Measurements from ENCODE around the gene UROS. TPM values are rescaled to one million over a fixed set of nuclear protein-coding genes. Genes with fewer than 3 reads are reported as not detected.

The UROS gene
- total and polyA plus RNA-seq, 10 of the 15 experiments (the other 5 are each of a cell fraction or from before 2014, with no cell fraction given): 4.3 to 112 (median 64.5) TPM

DNA sequence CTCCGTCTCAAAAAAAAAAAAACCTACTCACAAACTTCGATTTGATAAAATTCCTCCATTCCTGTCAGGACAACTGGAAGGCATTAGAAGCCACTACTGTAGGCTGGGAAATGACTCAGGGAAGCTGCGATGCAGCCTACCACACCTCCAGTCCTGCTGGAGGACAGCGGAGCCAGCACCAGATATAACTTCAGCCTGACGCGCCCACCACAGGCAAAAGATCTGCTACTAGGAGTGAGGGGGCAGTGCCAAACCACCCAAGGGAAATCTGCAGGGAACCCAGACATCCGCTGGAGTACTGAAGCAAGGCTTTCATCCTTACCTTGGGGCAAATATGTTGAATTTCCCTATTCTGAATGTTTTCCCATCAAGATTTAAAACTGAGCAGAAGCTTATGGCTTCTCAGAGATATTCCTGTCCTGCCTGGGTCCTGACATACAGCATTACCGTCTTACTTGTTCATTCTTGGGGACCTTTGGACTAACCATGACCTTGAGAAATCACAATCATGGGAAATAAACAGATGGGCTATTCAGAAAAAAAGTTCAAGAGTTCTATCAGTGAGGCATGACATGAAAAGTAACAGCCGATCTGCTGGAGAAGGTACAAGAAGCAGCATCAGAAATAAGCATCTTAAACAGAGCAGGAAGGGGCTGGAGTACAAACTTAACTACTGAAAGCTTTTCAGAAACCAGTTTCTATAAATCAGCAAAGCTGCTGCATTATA lies 20.7 kb upstream of the UROS start:
- in situ Hi-C loops (cut with MboI) (no loop called here), intact Hi-C loops (cut with micrococcal nuclease; ENCODE audit: unreplicated experiment) (no loop called here)
- SMC1A ChIA-PET (ENCODE audit: uncharacterized antibody, unreplicated experiment): interaction anchor here (1.0 kb wide), 2 partner anchors 13 to 16 kb away, joined by 3 to 4 read pairs; no protein-coding TSS in a partner anchor
- no peak for TF ChIP-seq PAX5 (IDR thresholded peaks at IDR 0.05; ENCODE audit: borderline replicate concordance, low read depth, low read length)
- TF ChIP-seq, protein P1, sequence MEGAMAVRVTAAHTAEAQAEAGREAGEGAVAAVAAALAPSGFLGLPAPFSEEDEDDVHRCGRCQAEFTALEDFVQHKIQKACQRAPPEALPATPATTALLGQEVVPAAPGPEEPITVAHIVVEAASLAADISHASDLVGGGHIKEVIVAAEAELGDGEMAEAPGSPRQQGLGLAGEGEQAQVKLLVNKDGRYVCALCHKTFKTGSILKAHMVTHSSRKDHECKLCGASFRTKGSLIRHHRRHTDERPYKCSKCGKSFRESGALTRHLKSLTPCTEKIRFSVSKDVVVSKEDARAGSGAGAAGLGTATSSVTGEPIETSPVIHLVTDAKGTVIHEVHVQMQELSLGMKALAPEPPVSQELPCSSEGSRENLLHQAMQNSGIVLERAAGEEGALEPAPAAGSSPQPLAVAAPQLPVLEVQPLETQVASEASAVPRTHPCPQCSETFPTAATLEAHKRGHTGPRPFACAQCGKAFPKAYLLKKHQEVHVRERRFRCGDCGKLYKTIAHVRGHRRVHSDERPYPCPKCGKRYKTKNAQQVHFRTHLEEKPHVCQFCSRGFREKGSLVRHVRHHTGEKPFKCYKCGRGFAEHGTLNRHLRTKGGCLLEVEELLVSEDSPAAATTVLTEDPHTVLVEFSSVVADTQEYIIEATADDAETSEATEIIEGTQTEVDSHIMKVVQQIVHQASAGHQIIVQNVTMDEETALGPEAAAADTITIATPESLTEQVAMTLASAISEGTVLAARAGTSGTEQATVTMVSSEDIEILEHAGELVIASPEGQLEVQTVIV (IDR thresholded peaks at IDR 0.05; ENCODE audit: borderline replicate concordance, partially characterized antibody): no peak
- POLR2A ChIA-PET: interaction anchor here (1.1 kb wide), 1 partner anchor 20 kb away, joined by 3 read pairs; the partner anchor contains the start of genes BCCIP and UROS
- WGBS (ENCODE audit: insufficient coverage, insufficient replicate concordance, low lambda C conversion rate, missing lambda C conversion rate): 92% methylated on average over 9 of the region's 9 CpGs
- CTCF ChIA-PET: interaction anchor here (1.0 to 1.6 kb wide), 2 partner anchors 20 to 105 kb away, joined by 3 to 4 read pairs; partner anchors contain the start of genes BCCIP and UROS
- RAD21 ChIA-PET (ENCODE audit: unreplicated experiment): no interaction called here
- DNase-seq (ENCODE audit: low read depth, low spot score): no peak
- Histone ChIP-seq H3K36me3 (ENCODE audit: control insufficient read depth in 2 of 2, insufficient read depth in 2 of 2, low read length in 1 of 2) (peaks cover 2 to 9% of the 10 kb centered on the region in 2 experiments; a peak in 3 of 4 replicates), H3K9ac (ENCODE audit: control insufficient read depth, insufficient read depth, low read length) (no peak overlapping the region), H3K4me3 (no peak overlapping the region), H3K4me1 (ENCODE audit: control insufficient read depth, insufficient read depth, low read length) (no peaks in the 10 kb centered on the region), H2AFZ (ENCODE audit: control insufficient read depth, low read depth, low read length) (no peak overlapping the region), H3K27ac (ENCODE audit: control insufficient read depth, insufficient read depth) (no peak overlapping the region), H4K20me1 (ENCODE audit: control insufficient read depth, insufficient read depth) (no peaks in the 10 kb centered on the region), H3K79me2 (ENCODE audit: control insufficient read depth, insufficient read depth, low read length) (no peaks in the 10 kb centered on the region), H3K27me3 (replicated peaks in 1 of 2; ENCODE audit: control insufficient read depth in 2 of 2, insufficient read depth in 2 of 2, low read length in 1 of 2) (no peaks in the 10 kb centered on the region), H3K4me2 (ENCODE audit: control insufficient read depth, insufficient read depth) (no peak overlapping the region), H3K9me3 (replicated peaks; ENCODE audit: control insufficient read depth, insufficient read depth, low read length) (no peaks in the 10 kb centered on the region)
- no peak for FAIRE-seq
- no peak for ATAC-seq
- BruUV-seq (replicated peaks): no TSS peak

DNA sequence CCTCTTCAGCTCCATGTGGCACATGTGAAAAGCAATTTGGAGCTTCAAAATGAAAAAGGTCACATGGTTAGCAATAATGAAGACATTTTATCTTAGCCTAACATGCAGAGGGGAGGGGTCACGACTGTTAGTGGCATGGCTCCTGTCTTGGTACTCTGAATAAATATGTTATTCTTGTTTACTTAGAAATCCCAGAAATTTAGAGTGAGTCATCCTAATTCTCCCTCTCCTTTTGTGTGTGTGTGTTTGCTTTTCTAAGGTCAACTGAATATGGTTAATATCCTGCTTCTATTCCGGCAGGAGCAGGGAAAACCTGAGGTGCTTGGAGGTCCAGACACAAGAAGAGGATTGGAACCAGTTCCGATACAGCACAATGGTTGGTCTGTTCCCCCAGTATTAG lies 17.9 kb upstream of the UROS start:
- H3K79me2 ChIP-seq (ENCODE audit: control insufficient read depth, insufficient read depth, low read length): no peaks in the 10 kb centered on the region
- FAIRE-seq (no peak), DNase-seq (ENCODE audit: low read depth, low spot score) (no peak), ATAC-seq (no peak)
- intact Hi-C loops (cut with micrococcal nuclease; ENCODE audit: unreplicated experiment) (no loop called here), in situ Hi-C loops (cut with MboI) (no loop called here)
- ChIA-PET CTCF (no interaction called here), POLR2A (no interaction called here), SMC1A (ENCODE audit: uncharacterized antibody, unreplicated experiment) (no interaction called here), RAD21 (ENCODE audit: unreplicated experiment) (no interaction called here)
- H2AFZ ChIP-seq (ENCODE audit: control insufficient read depth, low read depth, low read length): no peak overlapping the region
- H3K4me3 ChIP-seq: no peak overlapping the region
- H3K9ac ChIP-seq (ENCODE audit: control insufficient read depth, insufficient read depth, low read length): no peak overlapping the region
- no peak for TF ChIP-seq GABPA (IDR thresholded peaks at IDR 0.05; ENCODE audit: low read depth)
- TF ChIP-seq RELA (IDR thresholded peaks at IDR 0.05; ENCODE audit: borderline replicate concordance, partially characterized antibody): no peak
- TF ChIP-seq ZNF274 (IDR thresholded peaks at IDR 0.05; ENCODE audit: insufficient read depth, insufficient read length): no peak
- TF ChIP-seq, protein P2, sequence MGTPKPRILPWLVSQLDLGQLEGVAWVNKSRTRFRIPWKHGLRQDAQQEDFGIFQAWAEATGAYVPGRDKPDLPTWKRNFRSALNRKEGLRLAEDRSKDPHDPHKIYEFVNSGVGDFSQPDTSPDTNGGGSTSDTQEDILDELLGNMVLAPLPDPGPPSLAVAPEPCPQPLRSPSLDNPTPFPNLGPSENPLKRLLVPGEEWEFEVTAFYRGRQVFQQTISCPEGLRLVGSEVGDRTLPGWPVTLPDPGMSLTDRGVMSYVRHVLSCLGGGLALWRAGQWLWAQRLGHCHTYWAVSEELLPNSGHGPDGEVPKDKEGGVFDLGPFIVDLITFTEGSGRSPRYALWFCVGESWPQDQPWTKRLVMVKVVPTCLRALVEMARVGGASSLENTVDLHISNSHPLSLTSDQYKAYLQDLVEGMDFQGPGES (IDR thresholded peaks at IDR 0.05): no peak
- TF ChIP-seq GATAD2B (conservative IDR thresholded peaks at IDR 0.05; ENCODE audit: low read depth): no peak
- no peak for TF ChIP-seq PAX8 (IDR thresholded peaks at IDR 0.05)
- TF ChIP-seq MYB (IDR thresholded peaks at IDR 0.05; ENCODE audit: borderline replicate concordance, low read depth, low read length): no peak
- no peak for TF ChIP-seq SPI1 (IDR thresholded peaks at IDR 0.05; ENCODE audit: borderline replicate concordance, insufficient read depth, low read depth, low read length)
- no peak for TF ChIP-seq MTA3 (IDR thresholded peaks at IDR 0.05; ENCODE audit: borderline replicate concordance, low read length)
- no peak for TF ChIP-seq TARDBP (IDR thresholded peaks at IDR 0.05; ENCODE audit: borderline replicate concordance)
- no peak for TF ChIP-seq SP1 (IDR thresholded peaks at IDR 0.05; ENCODE audit: low read depth, low read length)
- no peak overlapping the region for H3K27ac ChIP-seq (ENCODE audit: control insufficient read depth, insufficient read depth)
- no peaks in the 10 kb centered on the region for H3K27me3 ChIP-seq (replicated peaks in 1 of 2; ENCODE audit: control insufficient read depth in 2 of 2, insufficient read depth in 2 of 2, low read length in 1 of 2)
- BruUV-seq (replicated peaks): no TSS peak
- no peak overlapping the region for H3K4me2 ChIP-seq (ENCODE audit: control insufficient read depth, insufficient read depth)
- no peaks in the 10 kb centered on the region for H4K20me1 ChIP-seq (ENCODE audit: control insufficient read depth, insufficient read depth)
- WGBS (ENCODE audit: insufficient coverage, insufficient replicate concordance, low lambda C conversion rate, missing lambda C conversion rate): 100% methylated on average over 3 of the region's 3 CpGs
- no peaks in the 10 kb centered on the region for H3K9me3 ChIP-seq (replicated peaks; ENCODE audit: control insufficient read depth, insufficient read depth, low read length)
- H3K4me1 ChIP-seq (ENCODE audit: control insufficient read depth, insufficient read depth, low read length): no peaks in the 10 kb centered on the region
- H3K36me3 ChIP-seq (ENCODE audit: control insufficient read depth in 2 of 2, insufficient read depth in 2 of 2, low read length in 1 of 2): peaks cover 2 to 25% of the 10 kb centered on the region in 2 experiments

Data from GM12878 (cell line).